GM18951 (cell line): ENCODE results near the gene CALU.

Experiments
- POLR2A ChIP-seq: IDR thresholded peaks from 4 replicates; pipeline ENCODE4 v1.6.1; 2011; ENCODE audit warnings: mild to moderate bottlenecking; ENCODE audit not compliant: insufficient read length, insufficient read depth; ENCODE audit errors: extremely low read depth
- in situ Hi-C: fragments of 300-500 bp; cut with MboI; formaldehyde crosslinking; loops from one replicate; pipeline ENCODE4 v1.12.0; 2022; ENCODE audit warnings: low sequenced_read_pairs, mixed read lengths, inconsistent platforms; ENCODE audit not compliant: unreplicated experiment

CALU gene

DNA sequence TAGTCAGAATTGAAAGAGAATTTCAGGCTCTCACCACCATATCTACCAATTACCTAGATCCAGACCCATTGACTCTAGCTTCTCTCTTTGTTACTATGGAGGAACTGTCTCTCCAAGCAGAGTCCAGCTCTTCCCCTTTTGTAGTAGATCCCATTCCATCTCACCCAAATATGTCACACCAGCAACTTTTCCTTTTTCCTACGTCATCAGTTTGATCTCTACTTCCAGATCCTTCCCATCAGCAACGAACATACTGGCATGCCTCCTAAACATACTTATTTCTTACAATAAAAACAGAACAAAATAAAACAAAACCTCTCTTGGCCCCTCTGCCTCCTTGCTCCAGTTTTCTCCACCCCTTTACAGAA, 5.9 kb upstream of the CALU start:
- in situ Hi-C loops = no loop called here
- no peak for TF ChIP-seq POLR2A

DNA sequence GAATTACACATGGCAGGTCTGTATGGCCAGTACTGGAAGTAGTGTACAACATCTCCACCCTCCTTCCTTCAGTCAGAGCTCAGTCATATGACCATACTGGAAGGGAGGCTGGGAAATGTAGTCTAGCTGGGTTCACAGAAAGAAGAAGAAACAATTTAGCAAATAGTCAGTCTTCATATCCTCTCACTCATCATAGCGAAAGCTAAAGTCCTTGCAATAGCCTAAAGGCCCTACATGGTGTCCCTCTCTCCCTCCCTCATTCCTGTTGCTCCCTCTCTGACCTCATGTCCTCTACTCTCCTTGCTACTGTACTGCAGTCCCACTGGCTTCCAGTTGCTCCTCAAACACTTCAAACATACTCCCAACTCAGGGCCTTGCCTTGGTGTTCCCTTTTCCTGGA, 4.3 kb upstream of the CALU start:
- in situ Hi-C loops = no loop called here

DNA sequence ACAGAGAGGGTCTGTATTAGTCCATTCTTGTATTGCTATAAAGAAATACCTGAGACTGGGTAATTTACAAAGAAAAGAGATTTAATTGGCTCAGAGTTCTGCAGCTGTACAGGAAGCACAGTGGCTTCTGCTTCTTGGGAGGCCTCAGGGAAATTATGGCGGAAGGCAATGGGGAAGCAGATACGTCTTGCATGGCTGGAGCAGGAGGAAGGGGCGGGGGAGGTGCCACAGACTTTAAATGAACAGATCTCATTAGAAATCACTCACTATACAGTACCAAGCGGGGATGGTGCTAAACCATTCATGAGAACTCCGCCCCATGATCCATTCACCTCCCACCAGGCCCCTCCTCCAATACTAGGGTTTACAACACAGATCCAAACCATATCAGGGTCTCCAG, 3.7 kb upstream of the CALU start:
- in situ Hi-C loops = no loop called here
- TF ChIP-seq POLR2A = no peak

More for the DNA sequence above, 4.3 kb upstream of the CALU start:
- TF ChIP-seq POLR2A = no peak

DNA sequence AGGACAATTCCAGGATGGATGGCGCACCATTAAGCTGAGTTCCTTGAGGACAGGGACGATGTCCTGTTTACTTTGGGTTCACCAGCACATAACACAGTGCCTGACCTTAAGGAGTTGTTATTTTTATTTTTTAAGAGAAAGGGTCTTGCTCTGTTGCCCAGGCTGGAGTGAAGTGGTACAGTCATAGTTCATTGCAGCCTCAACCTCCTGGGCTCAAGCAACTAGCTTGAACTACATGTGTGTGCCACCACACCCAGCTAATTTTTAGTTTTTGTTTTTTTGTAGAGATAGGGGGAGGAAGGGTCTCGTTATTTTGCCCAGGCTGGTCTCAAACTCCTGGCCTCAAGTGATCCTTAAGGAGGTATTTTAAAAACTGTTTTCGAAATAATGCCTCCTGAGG, 1.7 kb upstream of the CALU start:
- in situ Hi-C loops = no loop called here
- TF ChIP-seq POLR2A = no peak

DNA sequence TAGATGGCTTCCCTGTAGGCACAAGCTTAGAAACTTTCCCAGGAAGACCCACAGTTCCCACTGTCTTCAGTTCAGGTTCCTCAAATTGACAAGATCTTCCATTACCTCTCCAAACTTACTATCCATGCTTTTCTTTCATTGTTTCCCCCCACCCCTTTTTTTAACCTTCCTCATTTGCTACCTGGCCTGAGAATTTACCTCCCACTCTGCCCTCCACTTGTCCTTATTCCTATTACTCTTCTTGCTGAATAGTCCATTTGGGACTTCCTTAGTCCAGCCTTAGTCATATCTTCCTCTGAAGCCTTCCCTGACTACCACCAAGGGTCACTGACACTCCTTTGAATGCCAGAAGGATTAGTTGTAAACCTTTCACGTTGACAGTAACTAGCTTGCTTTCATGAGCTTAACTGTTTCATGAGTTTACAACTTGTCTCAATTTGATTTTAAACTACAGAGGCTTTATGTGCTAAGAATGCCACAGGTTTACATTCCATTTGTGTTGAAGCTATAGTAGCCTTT, 1.2 kb upstream of the CALU start:
- in situ Hi-C loops = no loop called here
- no peak for TF ChIP-seq POLR2A

DNA sequence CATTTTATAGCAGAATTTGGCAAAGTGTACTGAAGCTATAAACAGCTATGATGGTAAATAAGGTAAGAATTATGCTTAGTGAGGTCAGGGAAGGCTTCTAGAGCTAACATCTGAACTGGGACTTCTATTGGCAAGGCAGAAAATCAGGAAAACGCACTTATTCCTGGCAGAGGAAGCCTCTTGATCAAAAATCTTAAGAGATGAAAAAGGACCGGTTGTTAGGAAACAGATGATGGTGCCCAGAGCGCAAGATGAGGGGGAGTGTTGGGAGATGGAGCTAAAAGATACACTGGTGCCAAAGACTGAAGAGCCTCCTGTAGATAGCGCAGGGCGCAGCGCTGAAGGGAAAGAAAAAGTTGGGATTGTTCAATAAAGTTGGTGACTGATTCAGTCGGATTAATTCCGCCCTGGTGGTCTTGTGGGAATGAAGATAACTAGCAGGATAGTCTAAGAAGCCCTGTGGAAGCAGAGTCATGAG, 550 bp upstream of the CALU start:
- in situ Hi-C loops = no loop called here

DNA sequence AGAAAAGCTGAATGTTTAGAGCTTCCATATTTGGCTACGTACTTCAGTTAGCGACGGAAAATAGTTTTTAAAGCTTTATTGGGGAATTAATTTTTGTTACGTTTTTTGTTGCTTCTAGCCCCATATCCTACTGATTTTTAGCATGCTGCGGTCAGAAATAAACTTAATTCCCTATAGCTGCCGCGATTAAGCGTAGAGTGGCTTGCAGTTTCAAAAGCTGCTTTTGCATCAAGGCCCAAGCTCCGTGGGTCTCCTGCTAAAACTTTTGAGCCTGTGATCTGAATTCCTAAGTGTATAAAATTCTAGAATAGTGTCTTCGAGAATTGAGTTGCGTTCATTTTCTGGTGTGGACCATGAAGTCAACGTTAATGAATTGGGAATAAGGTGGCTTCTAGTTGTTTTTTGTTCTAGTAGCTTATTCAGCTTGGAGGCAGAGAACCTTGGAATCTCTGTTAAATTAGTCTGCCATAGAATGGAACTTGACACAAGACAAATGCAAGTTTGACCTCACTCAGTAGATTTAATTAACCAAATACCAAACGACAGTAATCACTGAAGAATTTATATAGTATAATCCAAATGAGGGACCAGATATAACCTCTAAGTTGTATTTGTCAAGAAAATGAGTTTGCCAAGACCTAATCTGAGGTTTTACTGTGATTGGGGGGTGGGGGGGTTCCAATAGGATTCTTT, 977 bp downstream of the CALU start:
- in situ Hi-C loops = no loop called here
- no peak for TF ChIP-seq POLR2A

More for the DNA sequence above, 550 bp upstream of the CALU start:
- TF ChIP-seq POLR2A = no peak

DNA sequence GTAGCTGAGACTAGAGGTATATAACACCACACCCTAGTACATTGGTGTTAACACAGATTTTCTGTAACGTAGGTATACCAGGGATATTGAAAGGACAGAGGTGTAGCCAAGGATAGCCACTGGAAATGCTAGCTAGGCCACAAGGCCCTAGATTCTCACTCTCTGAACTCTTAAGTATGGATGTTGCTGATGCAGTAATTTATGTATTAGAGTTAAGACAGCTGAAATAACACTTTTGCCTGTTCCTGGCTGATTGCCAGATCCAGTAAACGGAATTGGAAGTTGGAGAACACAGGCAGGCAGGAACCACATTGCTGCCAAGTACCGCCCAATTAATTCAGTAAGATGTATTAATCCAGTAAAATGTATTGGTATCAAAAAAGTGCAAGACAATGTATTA, 1.8 kb downstream of the CALU start:
- TF ChIP-seq POLR2A = no peak
- in situ Hi-C loops = no loop called here

DNA sequence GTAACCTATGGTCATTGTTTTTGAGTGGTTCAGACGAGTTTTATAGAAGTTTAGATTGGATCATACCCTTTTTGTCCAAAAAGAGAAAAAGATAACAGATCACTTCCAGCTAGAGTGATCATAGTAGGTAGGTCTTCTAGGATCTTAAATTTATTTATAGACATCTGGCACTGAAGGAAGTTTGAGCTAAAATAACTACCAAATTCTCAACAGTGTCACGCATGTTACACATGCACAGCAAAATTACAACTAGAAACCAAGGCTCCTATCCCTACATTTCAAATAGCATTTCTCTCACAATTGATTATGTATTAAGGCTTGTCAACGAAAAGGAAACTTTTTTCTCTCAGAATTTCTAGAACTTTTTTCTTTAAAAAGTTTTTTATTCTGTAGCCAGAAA, 2.3 kb downstream of the CALU start:
- in situ Hi-C loops = no loop called here
- TF ChIP-seq POLR2A = no peak

DNA sequence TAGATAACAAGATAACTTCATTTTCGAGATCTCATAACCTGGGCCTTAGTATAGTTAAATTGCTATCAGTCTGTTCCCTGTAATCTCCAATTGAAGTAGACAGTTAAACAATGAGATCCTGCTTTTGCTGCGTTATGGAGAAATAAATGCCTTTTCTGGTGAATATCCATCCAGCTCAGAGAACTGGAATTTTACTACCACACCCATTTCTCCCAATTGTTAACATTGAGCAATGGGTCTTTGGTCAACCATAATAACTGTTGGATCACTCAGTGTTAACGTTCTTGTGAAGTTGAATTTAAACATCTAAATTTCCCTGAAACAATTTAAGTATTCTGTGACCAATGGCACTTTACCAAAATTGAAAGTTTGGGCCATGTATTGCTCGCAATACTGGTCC, 3.0 kb downstream of the CALU start:
- no peak for TF ChIP-seq POLR2A

DNA sequence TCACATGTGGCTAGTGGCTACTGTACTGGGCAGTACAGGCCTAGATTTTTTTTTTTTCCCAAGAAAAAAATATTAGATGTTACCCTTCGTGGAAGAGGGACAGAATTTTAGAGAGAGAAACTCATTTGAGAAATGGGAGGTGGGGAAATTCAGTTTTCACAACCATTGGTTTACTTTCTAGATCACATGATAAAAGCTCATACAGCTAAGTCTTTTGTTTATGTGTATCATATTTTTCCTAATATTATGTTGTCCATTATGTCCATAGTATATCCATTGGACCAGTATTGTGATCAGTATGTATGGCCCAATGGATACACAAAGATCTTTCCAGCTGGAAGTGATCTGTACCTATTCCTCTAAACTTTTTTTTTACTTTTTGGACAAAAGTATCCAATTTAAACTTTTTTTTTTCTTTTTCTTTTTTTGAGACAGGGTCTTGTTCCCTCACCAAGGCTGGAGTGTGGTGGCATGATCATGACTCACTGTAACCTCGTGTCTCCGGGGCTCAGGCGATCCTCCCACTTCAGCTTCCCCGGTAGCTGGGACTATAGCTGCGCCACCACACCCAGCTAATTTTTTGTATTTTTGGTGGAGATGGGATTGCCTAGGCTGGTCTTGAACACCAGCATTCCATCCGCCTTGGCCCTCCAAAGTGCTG, 4.1 kb downstream of the CALU start:
- in situ Hi-C loops = no loop called here
- TF ChIP-seq POLR2A = no peak

More for the DNA sequence above, 3.0 kb downstream of the CALU start:
- in situ Hi-C loops = no loop called here

DNA sequence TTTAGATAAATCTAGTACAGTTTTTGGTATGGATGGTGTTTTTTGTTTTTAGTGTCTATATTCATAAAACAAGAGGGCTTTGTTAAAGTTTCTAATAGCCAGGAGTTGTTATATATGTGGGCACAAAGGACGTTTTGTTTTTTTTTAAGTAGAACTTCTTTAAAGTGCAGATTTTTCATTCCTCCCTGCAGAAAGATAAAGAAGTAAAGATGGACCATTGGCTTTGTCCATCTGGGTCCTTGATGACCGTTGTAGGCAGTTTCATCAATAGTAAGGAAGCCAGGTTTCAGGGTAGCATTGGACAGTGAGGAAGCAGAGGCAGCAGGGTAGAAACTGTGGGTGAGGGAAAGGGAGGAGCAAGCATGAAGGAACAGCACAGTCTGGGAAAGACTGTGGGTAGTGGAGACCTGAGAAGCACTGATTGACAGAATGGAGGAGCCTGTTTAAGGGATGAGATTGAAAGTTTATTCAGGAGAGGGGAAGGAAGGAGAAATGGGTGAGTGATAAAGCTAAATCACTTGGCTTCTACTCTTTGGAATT, 5.3 kb downstream of the CALU start:
- no peak for TF ChIP-seq POLR2A
- in situ Hi-C loops = no loop called here

DNA sequence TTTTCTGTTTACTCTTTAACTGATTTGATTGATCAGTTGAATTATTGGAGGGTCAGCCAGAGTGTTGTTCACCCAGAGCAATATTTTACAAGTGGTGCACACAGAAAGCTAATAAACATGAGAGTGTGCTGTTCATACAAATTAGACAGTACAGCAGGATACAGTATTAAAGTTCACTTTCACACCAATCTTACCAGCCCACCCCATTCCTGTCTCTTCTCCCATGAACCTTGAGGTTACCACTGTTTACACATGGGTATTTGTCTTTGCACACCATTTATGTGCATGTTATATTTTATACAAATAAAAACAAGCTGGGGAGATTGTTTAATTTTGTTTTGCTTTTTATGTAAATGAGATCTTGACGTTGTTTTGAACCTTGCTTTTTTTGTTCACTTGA, 6.5 kb downstream of the CALU start:
- in situ Hi-C loops = no loop called here
- TF ChIP-seq POLR2A = no peak

DNA sequence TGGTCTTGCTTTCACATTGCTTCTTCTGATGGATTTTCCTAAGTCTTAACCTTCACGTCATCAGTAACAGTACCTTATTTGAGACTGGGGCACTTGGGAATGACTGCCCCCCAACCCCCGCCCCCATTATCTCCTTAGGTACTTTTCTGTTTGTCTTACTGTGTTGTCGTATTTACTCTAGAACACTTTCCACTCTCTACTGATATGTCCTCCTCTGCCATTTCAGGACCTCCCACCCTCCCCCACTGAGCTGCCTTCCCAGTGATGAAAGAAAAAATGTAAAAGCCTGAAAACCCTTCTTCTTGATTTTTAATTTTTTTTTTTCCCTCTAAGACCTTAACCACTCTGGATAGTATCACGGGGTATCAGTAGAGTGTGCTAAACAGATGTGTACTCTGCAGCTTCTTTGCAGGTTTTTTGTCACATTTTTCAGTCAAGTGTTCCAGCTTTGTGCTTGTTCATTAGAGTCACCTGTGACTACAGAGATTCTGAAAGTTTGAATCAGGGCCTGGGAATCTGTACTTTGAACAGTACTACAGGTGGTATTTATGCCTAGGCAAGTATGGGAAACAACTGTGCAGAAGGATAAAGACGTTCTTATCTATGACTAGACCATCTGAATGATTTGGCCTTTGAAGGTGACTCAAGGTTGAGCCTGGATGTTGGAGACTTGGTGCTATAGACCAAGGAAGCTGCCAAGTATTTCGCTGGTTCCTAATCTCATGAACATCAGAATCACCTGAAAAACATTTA, 8.3 kb downstream of the CALU start:
- in situ Hi-C loops = no loop called here

DNA sequence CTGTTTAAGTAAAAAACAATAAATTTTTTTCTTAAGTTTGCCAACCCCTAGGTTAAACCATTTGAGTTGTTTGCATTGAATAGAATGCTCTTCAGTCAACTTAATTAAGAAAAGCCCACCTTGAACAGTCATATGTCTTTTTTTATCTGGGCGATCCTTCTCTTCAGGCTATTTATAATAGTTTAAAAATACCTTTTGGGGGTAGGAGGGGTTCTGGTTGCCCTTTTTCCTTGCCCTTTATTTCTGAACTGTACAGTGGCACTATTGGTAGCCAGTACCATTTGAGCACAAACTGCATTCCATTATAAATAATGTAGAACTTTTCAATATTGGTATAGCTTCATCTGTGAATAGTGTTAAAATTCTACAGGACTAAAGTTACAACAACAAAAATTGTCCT, 13.1 kb downstream of the CALU start:
- in situ Hi-C loops = no loop called here
- no peak for TF ChIP-seq POLR2A

More for the DNA sequence above, 8.3 kb downstream of the CALU start:
- TF ChIP-seq POLR2A = no peak
